Right hindlimb (tissue), 1 donor: Measurements from ENCODE around the gene NR3C2.
"Not testable (repeated sequence)": the region's sequence is repeated elsewhere in the genome, so short reads cannot be mapped to it uniquely, and the experiment has no call there.

Experiments used
- DNase-seq: peaks from one replicate; pipeline ENCODE4 v3.0.0-alpha.2; 2018

Gene NR3C2

GRCh38 chr4:148364525-148364924 is 77.7 kb downstream of the NR3C2 start:
- no peak for DNase-seq

- no peak for DNase-seq
These were observed 82.4 kb downstream of the NR3C2 start for GRCh38 chr4:148359769-148360168.

GRCh38 chr4:148355442-148356123 is 86.6 kb downstream of the NR3C2 start:
- no peak for DNase-seq

GRCh38 chr4:148354186-148354585 is 88.0 kb downstream of the NR3C2 start:
- no peak for DNase-seq

GRCh38 chr4:148353571-148353970 is 88.6 kb downstream of the NR3C2 start:
- DNase-seq: no peak

- DNase-seq: no peak
These were observed 93.1 kb downstream of the NR3C2 start for GRCh38 chr4:148349153-148349552.

- no peak for DNase-seq
These were observed 95.6 kb downstream of the NR3C2 start for GRCh38 chr4:148346657-148347056.

GRCh38 chr4:148345509-148345908 is 96.7 kb downstream of the NR3C2 start:
- no peak for DNase-seq

- DNase-seq: no peak
These were observed 97.3 kb downstream of the NR3C2 start for GRCh38 chr4:148344941-148345340.

- no peak for DNase-seq
These were observed 97.9 kb downstream of the NR3C2 start for GRCh38 chr4:148344352-148344751.

GRCh38 chr4:148341980-148342800 is 100.0 kb downstream of the NR3C2 start:
- no peak for DNase-seq

GRCh38 chr4:148335133-148335532 is 107.1 kb downstream of the NR3C2 start:
- DNase-seq: no peak

GRCh38 chr4:148333265-148333664 is 108.9 kb downstream of the NR3C2 start:
- no peak for DNase-seq

GRCh38 chr4:148332486-148332885 is 109.7 kb downstream of the NR3C2 start:
- no peak for DNase-seq

GRCh38 chr4:148330724-148331123 is 111.5 kb downstream of the NR3C2 start:
- DNase-seq: no peak

GRCh38 chr4:148330161-148330560 is 112.1 kb downstream of the NR3C2 start:
- no peak for DNase-seq

- DNase-seq: no peak
These were observed 112.5 kb downstream of the NR3C2 start for GRCh38 chr4:148329751-148330150.

- no peak for DNase-seq
These were observed 114.5 kb downstream of the NR3C2 start for GRCh38 chr4:148327683-148328082.

GRCh38 chr4:148323316-148323715 is 118.9 kb downstream of the NR3C2 start:
- not testable (repeated sequence) for DNase-seq

- no peak for DNase-seq
These were observed 127.2 kb downstream of the NR3C2 start for GRCh38 chr4:148315049-148315448.

GRCh38 chr4:148312956-148313490 is 129.2 kb downstream of the NR3C2 start:
- no peak for DNase-seq

- DNase-seq: no peak
These were observed 130.7 kb downstream of the NR3C2 start for GRCh38 chr4:148311526-148311925.

- no peak for DNase-seq
These were observed 131.5 kb downstream of the NR3C2 start for GRCh38 chr4:148310756-148311155.

GRCh38 chr4:148305751-148306150 is 136.5 kb downstream of the NR3C2 start:
- peak; percentile 38 for DNase-seq
